Measurements from ENCODE around the gene NLRP12.

DNA sequence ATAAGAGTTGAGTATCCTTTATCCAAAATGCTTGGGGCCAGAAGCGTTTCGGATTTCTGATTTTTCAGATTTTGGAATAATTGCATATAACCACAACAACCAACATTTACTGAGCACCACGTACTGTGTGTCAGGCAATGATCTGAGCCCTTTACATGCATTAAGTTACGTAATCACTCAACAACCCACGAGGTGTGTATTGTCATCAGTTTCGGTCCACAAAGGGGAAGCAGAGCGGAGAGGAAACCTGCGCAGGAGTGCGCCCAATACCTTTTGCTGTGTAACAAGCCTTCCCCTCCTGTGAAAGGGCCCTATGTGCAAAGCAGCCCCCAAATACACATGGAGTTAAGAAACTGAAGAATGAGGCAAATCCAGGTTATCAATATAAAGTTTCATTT is 20.7 kb upstream of the NLRP12 start:
- TF ChIP-seq, protein P1, sequence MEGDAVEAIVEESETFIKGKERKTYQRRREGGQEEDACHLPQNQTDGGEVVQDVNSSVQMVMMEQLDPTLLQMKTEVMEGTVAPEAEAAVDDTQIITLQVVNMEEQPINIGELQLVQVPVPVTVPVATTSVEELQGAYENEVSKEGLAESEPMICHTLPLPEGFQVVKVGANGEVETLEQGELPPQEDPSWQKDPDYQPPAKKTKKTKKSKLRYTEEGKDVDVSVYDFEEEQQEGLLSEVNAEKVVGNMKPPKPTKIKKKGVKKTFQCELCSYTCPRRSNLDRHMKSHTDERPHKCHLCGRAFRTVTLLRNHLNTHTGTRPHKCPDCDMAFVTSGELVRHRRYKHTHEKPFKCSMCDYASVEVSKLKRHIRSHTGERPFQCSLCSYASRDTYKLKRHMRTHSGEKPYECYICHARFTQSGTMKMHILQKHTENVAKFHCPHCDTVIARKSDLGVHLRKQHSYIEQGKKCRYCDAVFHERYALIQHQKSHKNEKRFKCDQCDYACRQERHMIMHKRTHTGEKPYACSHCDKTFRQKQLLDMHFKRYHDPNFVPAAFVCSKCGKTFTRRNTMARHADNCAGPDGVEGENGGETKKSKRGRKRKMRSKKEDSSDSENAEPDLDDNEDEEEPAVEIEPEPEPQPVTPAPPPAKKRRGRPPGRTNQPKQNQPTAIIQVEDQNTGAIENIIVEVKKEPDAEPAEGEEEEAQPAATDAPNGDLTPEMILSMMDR (conservative IDR thresholded peaks at IDR 0.05 in 1 of 2, IDR thresholded peaks at IDR 0.05 in 1 of 2; ENCODE audit: extremely low read depth in 1 of 2, insufficient read depth in 1 of 2, low read depth in 1 of 2, low read length in 2 of 2) = no peak
- TF ChIP-seq EZH2 (IDR thresholded peaks at IDR 0.05; ENCODE audit: borderline replicate concordance, low read length) = no peak

Measured in mammary epithelial cell (primary cell).